PC-3 (cell line): ENCODE results near the gene CKS1B.

ENCODE experiments used
- CTCF ChIP-seq: fragments of 300-600 bp; sonication (generic); conservative IDR thresholded peaks from 2 replicates; pipeline ENCODE4 v1.5.1; 2017; ENCODE audit warnings: antibody characterized with exemption, low read depth, mild to moderate bottlenecking, low read length
- EZH2 ChIP-seq: fragments of 300-600 bp; sonication (generic); IDR thresholded peaks from one replicate; pipeline ENCODE4 v1.6.1; 2017; ENCODE audit warnings: antibody characterized with exemption, mild to moderate bottlenecking, low read length; ENCODE audit not compliant: unreplicated experiment

- TF ChIP-seq EZH2 (no peak), CTCF (no peak)
Measured at GRCh38 chr1:154938604-154939399, 35.7 kb upstream of the CKS1B start.
